ENCODE data around the gene CFH. TPM values are rescaled to one million over a fixed set of nuclear protein-coding genes. Genes with fewer than 3 reads are reported as not detected.

The CFH gene
- total RNA-seq, 1 experiment from 2014 or later = not detected

DNA sequence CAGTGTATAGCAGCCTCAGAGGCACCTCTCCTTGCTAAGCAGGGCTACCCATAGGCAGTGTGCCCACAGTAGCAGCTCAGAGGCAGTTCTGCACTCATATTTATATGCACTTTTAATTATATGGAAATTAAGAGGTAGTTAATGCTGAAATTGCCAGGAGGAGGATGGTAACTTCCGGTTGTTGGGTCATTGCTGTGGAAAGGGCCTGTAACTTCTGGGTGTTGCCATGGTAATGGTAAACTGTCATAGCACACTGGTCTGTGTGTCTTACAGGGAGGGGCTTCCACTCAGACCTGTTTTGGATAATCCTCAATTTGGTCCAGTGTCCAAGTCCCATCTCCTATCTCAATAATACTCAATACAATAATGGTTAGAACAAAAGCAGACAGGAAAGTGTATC, 7.6 kb downstream of the CFH start:
- Histone ChIP-seq H3K4me3 (ENCODE audit: low read depth, low read length) (no peak overlapping the region), H3K4me1 (no peaks in the 10 kb centered on the region), H3K9me3 (no peaks in the 10 kb centered on the region), H3K27me3 (replicated peaks; ENCODE audit: control insufficient read depth, insufficient read depth, low read length) (no peaks in the 10 kb centered on the region), H3K36me3 (ENCODE audit: control insufficient read depth, insufficient read depth, low read length) (no peaks in the 10 kb centered on the region)
- H3K27me3 Mint-ChIP-seq (ENCODE audit: insufficient read depth, unreplicated experiment) = no peaks in the 10 kb centered on the region
- no peak for DNase-seq
- H3K4me1 Mint-ChIP-seq (ENCODE audit: low read depth, unreplicated experiment) = no peaks in the 10 kb centered on the region
- TF ChIP-seq, protein P1, sequence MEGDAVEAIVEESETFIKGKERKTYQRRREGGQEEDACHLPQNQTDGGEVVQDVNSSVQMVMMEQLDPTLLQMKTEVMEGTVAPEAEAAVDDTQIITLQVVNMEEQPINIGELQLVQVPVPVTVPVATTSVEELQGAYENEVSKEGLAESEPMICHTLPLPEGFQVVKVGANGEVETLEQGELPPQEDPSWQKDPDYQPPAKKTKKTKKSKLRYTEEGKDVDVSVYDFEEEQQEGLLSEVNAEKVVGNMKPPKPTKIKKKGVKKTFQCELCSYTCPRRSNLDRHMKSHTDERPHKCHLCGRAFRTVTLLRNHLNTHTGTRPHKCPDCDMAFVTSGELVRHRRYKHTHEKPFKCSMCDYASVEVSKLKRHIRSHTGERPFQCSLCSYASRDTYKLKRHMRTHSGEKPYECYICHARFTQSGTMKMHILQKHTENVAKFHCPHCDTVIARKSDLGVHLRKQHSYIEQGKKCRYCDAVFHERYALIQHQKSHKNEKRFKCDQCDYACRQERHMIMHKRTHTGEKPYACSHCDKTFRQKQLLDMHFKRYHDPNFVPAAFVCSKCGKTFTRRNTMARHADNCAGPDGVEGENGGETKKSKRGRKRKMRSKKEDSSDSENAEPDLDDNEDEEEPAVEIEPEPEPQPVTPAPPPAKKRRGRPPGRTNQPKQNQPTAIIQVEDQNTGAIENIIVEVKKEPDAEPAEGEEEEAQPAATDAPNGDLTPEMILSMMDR (IDR thresholded peaks at IDR 0.05; ENCODE audit: insufficient read depth in 1 of 2, low read depth in 1 of 2, low read length in 1 of 2, severe bottlenecking in 1 of 2, unreplicated experiment in 1 of 2) = no peak
- no TSS peak for BruUV-seq (replicated peaks)
- POLR2A ChIA-PET = no interaction called here
- H3K9me3 Mint-ChIP-seq (ENCODE audit: unreplicated experiment) = no peaks in the 10 kb centered on the region
- H3K27ac Mint-ChIP-seq (ENCODE audit: unreplicated experiment) = no peak overlapping the region
- intact Hi-C loops (cut with micrococcal nuclease; ENCODE audit: unreplicated experiment) = no loop called here
- CTCF ChIA-PET = no interaction called here
- no peaks in the 10 kb centered on the region for H3K36me3 Mint-ChIP-seq (ENCODE audit: insufficient read depth, unreplicated experiment)
- no peak overlapping the region for H3K4me3 Mint-ChIP-seq (ENCODE audit: unreplicated experiment)

DNA sequence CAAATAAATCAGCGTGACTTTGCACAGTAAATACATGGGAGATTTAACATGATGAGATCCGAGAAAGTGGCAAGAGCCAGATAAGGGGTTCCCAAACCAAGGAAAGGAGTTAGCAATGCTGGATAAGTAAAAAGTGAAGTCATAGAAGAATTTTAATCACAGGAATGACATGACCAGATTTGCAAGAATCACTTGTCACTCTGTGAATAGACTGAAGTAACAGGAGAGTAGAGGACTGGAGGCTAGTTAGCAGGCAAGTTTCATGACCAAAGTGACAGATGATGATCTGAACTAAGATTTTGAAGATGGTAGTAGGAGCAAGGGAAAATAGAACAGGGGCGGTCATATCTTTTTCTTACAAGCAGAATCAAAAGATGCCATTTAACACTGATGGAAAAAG, 8.4 kb downstream of the CFH start:
- Mint-ChIP-seq H3K4me3 (ENCODE audit: unreplicated experiment) (no peak overlapping the region), H3K27ac (ENCODE audit: unreplicated experiment) (no peak overlapping the region), H3K36me3 (ENCODE audit: insufficient read depth, unreplicated experiment) (no peaks in the 10 kb centered on the region), H3K4me1 (ENCODE audit: low read depth, unreplicated experiment) (no peaks in the 10 kb centered on the region), H3K9me3 (ENCODE audit: unreplicated experiment) (no peaks in the 10 kb centered on the region), H3K27me3 (ENCODE audit: insufficient read depth, unreplicated experiment) (no peaks in the 10 kb centered on the region)
- Histone ChIP-seq H3K27me3 (replicated peaks; ENCODE audit: control insufficient read depth, insufficient read depth, low read length) (no peaks in the 10 kb centered on the region), H3K36me3 (ENCODE audit: control insufficient read depth, insufficient read depth, low read length) (no peaks in the 10 kb centered on the region), H3K9me3 (no peaks in the 10 kb centered on the region), H3K4me1 (no peaks in the 10 kb centered on the region), H3K4me3 (ENCODE audit: low read depth, low read length) (no peak overlapping the region)
- no peak for DNase-seq
- no TSS peak for BruUV-seq (replicated peaks)
- intact Hi-C loops (cut with micrococcal nuclease; ENCODE audit: unreplicated experiment) = no loop called here
- POLR2A ChIA-PET = no interaction called here
- CTCF ChIA-PET = no interaction called here
- TF ChIP-seq, protein P1 (IDR thresholded peaks at IDR 0.05; ENCODE audit: insufficient read depth in 1 of 2, low read depth in 1 of 2, low read length in 1 of 2, severe bottlenecking in 1 of 2, unreplicated experiment in 1 of 2) = no peak

DNA sequence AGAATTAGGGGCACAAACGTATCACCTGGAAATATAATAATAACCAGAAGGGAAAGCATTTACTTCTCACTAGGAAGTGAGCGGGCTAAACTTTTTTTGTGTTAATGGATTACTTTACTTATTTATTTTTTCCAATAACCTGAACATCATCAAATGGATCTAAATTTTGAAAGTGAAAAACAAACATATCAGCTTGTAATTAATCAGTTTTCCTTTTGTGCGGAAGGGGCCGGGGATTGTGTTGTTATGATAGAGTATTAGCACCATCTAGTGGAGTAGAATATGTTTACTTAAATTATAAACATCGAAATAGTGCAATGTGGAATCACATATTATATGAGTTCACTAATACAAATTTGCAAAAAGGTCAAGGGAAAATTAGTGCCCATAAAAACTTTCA, 9.0 kb downstream of the CFH start:
- Histone ChIP-seq H3K4me1 (no peaks in the 10 kb centered on the region), H3K9me3 (no peaks in the 10 kb centered on the region), H3K36me3 (ENCODE audit: control insufficient read depth, insufficient read depth, low read length) (no peaks in the 10 kb centered on the region), H3K27me3 (replicated peaks; ENCODE audit: control insufficient read depth, insufficient read depth, low read length) (no peaks in the 10 kb centered on the region), H3K4me3 (ENCODE audit: low read depth, low read length) (no peak overlapping the region)
- no TSS peak for BruUV-seq (replicated peaks)
- H3K9me3 Mint-ChIP-seq (ENCODE audit: unreplicated experiment) = no peaks in the 10 kb centered on the region
- TF ChIP-seq, protein P1 (IDR thresholded peaks at IDR 0.05; ENCODE audit: insufficient read depth in 1 of 2, low read depth in 1 of 2, low read length in 1 of 2, severe bottlenecking in 1 of 2, unreplicated experiment in 1 of 2) = peak; percentile 17 to 47
- no peak overlapping the region for H3K27ac Mint-ChIP-seq (ENCODE audit: unreplicated experiment)
- no peaks in the 10 kb centered on the region for H3K27me3 Mint-ChIP-seq (ENCODE audit: insufficient read depth, unreplicated experiment)
- H3K4me1 Mint-ChIP-seq (ENCODE audit: low read depth, unreplicated experiment) = no peaks in the 10 kb centered on the region
- ChIA-PET POLR2A (no interaction called here), CTCF (no interaction called here)
- DNase-seq = peak in 1 of 2 experiments; percentile 5
- no peaks in the 10 kb centered on the region for H3K36me3 Mint-ChIP-seq (ENCODE audit: insufficient read depth, unreplicated experiment)
- intact Hi-C loops (cut with micrococcal nuclease; ENCODE audit: unreplicated experiment) = loop anchor here (1.0 kb wide), 2 partner anchors 306 to 343 kb away; no protein-coding TSS in a partner anchor
- H3K4me3 Mint-ChIP-seq (ENCODE audit: unreplicated experiment) = no peak overlapping the region

Data from Caco-2 (cell line).